Vagina (tissue), 2 donors: ENCODE measurements around the gene CDH13.
A peak's percentile ranks its signal among the peaks of the same experiment; 100 is the strongest.

Experiments
- CTCF ChIP-seq, 3 experiments: fragments of 450-650 bp in 2 of 3; fragments of 200-600 bp in 1 of 3; sonication (generic) in 1 of 3; IDR thresholded peaks; one replicate each; pipeline ENCODE4 v1.5.1; 2017 to 2019; ENCODE audit warnings: antibody characterized with exemption in 3 of 3, mild to moderate bottlenecking in 2 of 3, moderate library complexity in 2 of 3
- POLR2A ChIP-seq, 2 donors: fragments of 450-650 bp; IDR thresholded peaks; one replicate each; pipeline ENCODE4 v1.6.1; 2017; ENCODE audit warnings: antibody characterized with exemption in 2 of 2, mild to moderate bottlenecking in 2 of 2, moderate library complexity in 2 of 2
- POLR2AphosphoS5 ChIP-seq, 2 donors: sonication (generic); formaldehyde crosslinking; IDR thresholded peaks; one replicate each; pipeline ENCODE4 v1.9.0; 2017; ENCODE audit warnings: antibody characterized with exemption in 2 of 2, mild to moderate bottlenecking in 2 of 2, low read depth in 1 of 2; ENCODE audit not compliant: insufficient read depth in 1 of 2

- TF ChIP-seq POLR2A (IDR thresholded peaks at IDR 0.05) = no peak
- TF ChIP-seq CTCF (IDR thresholded peaks at IDR 0.05) = no peak
- peak in 1 of 2 donors; percentile 72 for TF ChIP-seq POLR2AphosphoS5 (IDR thresholded peaks at IDR 0.05; ENCODE audit: insufficient read depth in 1 of 2, low read depth in 1 of 2)
These were observed 1062.6 kb downstream of the CDH13 start for GRCh38 chr16:83689385-83689831.
